CD4-positive, alpha-beta T cell treated with Interleukin-21 for 1 hour (primary cell): Measurements from ENCODE around the gene VEGFB.
A peak's percentile ranks its signal among the peaks of the same experiment; 100 is the strongest.

Experiments
- DNase-seq: peaks from one replicate; pipeline ENCODE4 v3.0.0-alpha.2; 2020

The VEGFB gene

DNA sequence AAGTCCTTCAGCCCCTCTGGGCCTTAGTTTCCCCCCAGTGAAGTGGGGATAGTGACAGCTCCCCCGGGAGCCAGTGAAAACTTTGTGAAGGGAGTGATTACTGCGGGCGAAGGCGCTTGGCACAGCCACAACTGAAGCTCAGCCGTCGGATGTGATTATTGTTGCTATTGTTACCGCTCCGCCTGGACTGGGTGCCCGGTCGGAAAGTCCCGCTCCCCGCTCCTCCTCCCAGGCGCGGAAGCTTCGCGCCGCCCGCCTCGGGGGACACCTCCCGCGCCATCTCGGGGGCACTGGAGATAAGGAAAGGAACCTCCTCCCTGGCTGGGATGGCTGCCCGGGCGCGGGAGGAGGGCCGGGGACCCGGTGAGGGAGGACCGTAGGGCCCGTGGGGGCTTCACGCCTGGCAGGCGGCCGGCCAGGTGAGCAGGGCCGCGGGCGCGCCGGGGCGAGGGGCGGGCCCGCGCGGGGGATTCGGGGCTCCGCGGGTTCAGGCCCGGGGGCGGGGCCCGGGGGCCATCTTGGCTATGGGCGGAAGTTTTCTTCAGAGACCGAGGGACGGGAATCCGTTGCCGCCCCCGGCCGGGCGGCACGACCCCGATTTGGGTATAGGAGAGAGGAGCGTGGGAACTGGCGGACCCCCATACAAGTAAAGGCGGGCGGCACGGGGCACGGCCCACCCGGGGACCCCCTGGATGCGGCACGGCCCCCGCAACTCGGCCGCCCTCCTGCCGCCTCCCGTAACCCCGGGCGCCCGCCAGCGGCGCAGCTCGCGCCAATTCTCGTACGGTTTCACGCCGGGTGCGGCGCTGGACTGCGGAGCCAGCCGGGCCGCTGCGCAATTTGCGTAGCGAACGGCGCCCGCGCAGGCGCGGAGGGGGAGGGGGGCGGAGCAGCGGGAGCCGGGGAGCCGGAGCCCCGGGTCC, 50.8 kb downstream of the VEGFB start, which contains the start of gene GPR137:
Gene GPR137, plus strand, starts transcription at position 887 of the 923 bp plus-strand sequence. CDS start 677 bp downstream, outside the sequence.
- peak; percentile 92 for DNase-seq

DNA sequence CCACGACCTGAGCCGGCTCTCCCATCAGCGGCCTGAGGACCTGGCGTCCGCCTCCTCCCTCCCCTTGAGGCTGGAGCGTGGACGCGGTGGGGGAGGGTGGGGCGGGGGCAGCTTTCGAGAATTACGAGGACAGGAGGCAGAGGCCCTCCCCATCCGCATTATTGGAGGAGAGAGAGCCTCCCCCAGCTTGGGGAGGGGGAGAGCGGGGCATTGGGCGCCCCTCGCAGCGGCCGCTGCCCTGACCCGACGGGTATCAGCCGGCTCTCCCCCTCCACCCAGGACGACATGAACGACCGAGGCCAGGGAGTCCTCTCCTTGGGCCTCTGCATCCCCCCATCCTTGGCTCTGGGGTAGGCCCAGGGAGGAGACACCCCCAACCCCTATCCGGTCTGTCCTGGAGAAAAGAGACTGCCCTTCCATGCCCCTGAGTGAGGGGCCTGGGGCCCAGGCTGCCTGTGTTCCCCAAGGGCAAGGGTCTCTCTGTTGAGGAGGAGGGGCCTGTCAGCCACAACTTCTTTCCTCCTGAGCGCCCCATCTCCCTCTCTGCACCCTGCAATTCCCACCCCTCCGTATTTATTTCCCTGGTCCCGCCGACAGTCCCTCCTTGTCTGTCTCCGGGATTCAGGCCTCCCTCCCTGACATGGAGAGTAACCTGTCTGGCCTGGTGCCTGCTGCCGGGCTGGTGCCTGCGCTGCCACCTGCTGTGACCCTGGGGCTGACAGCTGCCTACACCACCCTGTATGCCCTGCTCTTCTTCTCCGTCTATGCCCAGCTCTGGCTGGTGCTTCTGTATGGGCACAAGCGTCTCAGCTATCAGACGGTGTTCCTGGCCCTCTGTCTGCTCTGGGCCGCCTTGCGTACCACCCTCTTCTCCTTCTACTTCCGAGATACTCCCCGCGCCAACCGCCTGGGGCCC, 51.8 kb downstream of the VEGFB start:
- peak; percentile 37 for DNase-seq

DNA sequence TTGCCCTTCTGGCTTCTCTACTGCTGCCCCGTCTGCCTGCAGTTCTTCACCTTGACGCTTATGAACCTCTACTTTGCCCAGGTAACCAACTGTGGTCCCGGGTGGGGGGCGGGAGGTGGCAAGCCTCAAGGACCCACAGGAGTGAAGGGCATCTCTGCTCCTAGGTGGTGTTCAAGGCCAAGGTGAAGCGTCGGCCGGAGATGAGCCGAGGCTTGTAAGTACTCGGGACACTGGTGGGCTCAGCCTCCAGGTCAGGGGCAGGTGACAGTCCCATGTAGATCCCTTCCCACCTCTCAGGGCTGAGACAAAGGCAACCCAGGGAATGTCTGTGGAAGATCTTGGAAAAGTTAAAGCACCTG, 52.4 kb downstream of the VEGFB start:
- DNase-seq = no peak

DNA sequence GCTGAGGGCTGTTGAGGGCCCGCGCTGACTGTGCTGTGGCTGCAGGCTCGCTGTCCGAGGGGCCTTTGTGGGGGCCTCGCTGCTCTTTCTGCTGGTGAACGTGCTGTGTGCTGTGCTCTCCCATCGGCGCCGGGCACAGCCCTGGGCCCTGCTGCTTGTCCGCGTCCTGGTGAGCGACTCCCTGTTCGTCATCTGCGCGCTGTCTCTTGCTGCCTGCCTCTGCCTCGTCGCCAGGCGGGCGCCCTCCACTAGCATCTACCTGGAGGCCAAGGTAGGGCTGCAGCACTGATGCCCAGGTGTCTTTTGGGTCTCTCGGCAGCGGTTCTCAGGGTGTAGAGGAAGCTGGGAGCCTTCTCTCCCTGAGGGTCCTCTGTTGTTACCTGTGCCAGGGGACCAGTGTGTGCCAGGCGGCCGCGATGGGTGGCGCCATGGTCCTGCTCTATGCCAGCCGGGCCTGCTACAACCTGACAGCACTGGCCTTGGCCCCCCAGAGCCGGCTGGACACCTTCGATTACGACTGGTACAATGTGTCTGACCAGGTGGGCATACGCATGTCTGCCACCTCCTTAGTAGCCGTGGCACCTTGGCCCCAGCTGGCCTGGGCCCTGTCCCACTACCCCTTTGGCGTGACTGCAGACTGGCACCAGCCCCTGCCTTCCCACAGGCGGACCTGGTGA, 53.4 kb downstream of the VEGFB start:
- DNase-seq = no peak

DNA sequence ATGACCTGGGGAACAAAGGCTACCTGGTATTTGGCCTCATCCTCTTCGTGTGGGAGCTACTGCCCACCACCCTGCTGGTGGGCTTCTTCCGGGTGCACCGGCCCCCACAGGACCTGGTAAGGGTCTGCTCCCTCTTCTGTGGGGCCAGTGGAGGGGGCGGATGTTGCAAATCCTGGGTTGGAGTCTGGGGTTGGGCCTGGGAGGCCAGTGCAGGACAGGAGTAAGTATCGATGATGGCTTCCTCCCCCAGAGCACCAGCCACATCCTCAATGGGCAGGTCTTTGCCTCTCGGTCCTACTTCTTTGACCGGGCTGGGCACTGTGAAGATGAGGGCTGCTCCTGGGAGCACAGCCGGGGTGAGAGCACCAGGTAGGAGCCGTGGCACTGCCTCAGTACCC, 54.0 kb downstream of the VEGFB start:
- no peak for DNase-seq
